SK-MEL-5 (cell line): ENCODE data around the gene GPR65. TPM values are rescaled to one million over a fixed set of nuclear protein-coding genes. Genes with fewer than 3 reads are reported as not detected.
"Not testable (repeated sequence)": the region's sequence is repeated elsewhere in the genome, so short reads cannot be mapped to it uniquely, and the experiment has no call there.

Experiments
- DNase-seq: peaks from one replicate; pipeline ENCODE4 v3.0.0-alpha.2; 2016; ENCODE audit warnings: low read depth, low spot score
- in situ Hi-C: cut with HindIII; loops from 2 replicates; pipeline ENCODE4 v1.10.0; 2016; ENCODE audit warnings: low sequenced_read_pairs, high pct_unique_total_duplicates, low pct_unique_long_range_greater_than_20kb
- total RNA-seq: library from RNA; depleted of rRNA; stranded (reverse); fragments of >200 nt; shearing (Covaris generic); gene quantifications from 2 replicates; pipeline ENCODE4 v1.2.3, GENCODE V29; 2014

GPR65 gene
- total RNA-seq, 1 experiment from 2014 or later: 0.03 TPM

DNA sequence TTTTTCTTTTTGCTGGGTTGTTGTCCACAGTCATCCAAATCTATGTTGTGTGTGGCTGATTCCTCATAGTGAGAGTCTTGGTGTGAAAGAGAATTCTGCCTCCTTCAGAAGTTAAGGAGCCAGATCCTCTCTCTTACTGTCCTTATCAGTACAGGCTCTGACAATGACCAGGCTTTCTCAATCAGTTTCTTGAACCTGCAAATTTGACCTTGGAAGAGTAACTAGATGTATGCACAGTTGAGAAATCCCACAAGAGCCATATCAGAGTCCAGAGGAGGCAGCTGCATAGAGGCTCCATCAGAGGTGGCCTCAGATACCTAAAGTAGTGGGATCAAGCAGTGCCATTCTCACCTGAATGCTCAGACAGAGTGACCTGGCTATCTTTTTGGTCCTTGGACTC, 6.5 kb upstream of the GPR65 start:
- no peak for DNase-seq
- in situ Hi-C loops: no loop called here

DNA sequence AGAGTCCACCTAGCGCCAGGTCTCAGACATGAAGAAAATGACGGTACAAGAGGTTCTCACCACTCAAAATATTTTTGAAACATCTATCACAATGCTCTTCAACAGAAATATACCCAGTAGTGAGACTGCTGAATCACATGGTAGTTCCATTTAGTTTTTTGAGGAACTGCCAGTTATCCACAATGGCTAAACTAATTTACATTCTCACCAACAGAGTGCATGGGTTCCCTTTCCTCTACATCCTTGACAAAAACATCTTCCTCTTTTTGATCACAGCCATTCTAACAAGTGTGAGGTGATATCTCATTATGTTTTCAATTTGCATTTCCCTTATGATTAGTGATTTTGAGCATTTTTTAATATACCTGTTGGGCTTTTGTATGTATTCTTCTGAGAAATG, 5.7 kb upstream of the GPR65 start:
- in situ Hi-C loops: no loop called here
- DNase-seq: no peak

DNA sequence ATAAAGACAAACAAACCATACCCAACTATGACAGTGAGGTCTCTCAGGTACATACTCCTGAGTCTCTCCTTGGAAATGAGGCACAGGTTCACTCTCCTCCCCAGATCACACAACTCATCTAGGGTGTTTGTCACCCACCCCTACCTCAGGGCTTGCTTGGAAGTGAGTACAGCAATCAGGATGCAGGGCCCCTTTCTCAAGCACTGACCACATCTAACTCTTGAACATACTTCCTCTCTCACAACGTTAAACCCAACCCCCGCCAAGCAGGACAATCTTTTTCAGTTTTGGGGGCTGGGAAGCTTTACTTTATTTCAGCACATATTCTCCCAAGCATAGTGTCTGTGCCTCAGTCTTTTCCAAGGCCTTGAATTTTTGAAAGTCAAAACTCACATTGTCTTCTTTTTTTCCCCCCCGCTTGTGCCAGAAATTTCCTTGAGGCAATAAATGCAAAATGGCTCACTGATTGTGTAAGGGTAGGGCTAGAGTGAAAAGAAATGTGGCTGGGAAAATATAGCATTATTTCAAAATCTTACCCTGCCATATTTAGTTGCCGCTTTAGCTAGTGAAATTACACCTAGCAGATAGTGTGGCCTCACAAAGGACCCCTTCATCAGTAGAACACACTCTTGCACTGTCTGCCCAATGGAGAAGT, 2.4 kb upstream of the GPR65 start:
- in situ Hi-C loops: no loop called here
- DNase-seq: no peak

DNA sequence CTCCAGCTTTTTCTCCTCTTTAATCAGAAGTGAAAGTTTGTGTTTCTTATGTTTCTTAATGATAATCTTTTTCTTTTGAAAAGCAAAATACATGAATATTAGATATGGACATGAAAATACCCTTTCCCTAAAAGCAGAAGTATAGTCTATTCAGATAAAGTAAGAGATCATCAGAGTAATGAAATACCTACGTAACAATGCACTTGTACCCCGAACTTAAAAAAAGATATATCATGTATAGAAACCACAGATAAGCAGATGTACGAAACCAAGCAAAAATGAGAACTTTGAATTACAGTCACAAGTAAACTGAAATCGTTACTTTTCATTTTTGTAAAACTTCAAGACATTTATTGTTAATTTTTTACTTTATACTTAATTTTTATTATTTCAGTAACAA, 1.5 kb upstream of the GPR65 start:
- DNase-seq: no peak
- in situ Hi-C loops: no loop called here

DNA sequence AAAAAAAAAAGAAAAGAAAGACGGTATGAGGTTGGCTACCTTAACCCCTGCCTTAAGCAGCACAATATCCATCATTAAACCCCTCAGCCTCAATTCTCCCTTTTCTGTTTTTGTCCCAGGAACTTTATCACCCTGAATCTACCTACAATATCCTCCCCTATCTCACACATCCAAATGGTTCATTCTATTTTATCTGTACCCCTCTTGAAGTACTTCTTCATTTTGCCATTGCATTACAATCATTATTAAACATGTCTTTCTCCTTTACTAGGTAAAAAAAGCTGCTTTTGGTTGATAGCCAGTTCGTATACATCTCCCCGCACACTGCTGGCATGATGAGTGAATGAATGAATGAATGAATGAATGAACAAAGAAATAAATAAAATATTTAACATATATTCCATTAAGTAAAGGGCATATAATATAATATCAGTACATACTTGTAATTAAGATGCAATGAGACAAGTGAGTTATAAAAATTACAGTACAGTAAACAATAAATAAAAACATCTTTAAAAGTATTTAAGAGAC, 364 bp upstream of the GPR65 start:
- DNase-seq: no peak
- in situ Hi-C loops: no loop called here

DNA sequence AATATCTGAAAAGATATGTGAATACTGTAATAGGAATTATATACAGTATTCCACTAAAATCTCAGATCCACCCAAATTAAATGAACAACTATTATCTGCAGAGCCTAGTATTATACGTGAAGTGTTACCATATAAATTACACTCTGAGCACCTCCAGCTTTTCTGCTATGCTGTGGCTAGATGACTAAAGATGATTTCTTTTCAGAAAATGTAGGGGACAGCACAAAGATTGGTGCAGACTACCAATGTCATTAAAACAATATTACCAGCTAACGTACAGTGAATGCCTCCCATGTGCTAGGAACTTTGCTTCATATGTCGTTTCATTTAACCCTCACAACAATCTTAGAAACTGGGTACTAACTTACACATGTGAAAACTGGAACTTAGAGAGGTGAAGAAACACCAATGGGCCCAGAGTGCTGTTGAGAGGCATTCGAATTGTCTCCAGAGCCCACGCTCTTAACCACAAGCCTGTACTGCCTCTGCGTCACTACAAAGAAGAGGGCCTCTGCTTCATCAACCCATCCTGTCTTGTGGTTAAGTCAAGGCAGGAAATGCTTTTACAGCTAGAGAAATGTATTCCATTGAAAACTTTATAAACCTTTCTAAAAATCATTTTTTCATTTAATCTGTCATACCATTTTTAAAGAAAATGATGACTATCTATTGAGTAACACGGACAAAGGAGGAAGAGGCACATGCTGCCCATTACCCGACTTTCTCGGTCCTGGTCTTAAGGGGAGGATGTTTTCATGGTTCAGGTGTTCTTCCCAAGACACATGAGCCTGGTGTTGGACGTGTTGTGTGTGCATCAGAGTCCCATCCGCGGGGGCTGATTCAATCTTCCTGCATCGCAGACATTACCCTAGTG, 1.3 kb downstream of the GPR65 start:
- in situ Hi-C loops: no loop called here
- DNase-seq: no peak

- in situ Hi-C loops: no loop called here
- no peak for DNase-seq
Measured at GRCh38 chr14:88007608-88008007, 2.7 kb downstream of the GPR65 start.

GRCh38 chr14:88008039-88008742, 3.3 kb downstream of the GPR65 start:
- in situ Hi-C loops: no loop called here
- DNase-seq: no peak

DNA sequence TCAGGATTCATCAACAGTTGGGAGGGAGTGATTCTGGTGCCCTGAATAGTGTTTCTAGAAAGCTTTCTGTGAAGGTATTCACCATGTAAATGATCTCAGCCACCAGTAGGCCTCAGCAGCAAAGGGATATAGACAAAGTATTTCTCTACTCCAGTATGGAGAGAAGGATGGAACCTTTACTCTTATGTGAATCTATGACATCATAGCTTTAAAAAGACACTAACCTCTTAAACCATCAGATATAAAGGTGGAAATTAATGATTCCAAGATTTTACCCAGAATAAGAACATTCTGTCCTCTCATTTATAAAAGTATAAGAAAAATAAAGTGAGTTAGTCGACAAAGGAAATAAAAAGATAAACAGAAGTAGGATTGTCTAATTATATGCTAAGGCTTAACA, 4.6 kb downstream of the GPR65 start:
- in situ Hi-C loops: no loop called here
- DNase-seq: no peak

- in situ Hi-C loops: no loop called here
- DNase-seq: no peak
Measured at GRCh38 chr14:88010331-88010730, 5.4 kb downstream of the GPR65 start.

DNA sequence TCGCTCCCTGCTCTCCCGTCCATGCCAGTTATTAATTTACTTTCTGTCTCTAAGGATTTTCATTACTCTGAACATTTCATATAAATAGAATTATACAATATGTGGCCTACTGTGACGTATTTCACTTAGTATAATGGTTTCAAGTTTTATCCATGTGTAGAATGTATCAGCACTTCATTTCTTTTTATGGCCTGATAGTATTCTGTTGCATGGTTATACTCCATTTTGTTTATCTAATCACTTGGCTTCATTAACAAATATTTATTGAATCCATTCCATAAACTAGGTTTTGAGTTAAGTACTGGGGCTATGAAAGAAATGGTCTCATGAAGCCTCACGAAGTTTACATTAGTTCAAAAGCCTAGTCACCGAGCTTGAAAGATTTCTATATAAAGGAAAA, 7.6 kb downstream of the GPR65 start:
- in situ Hi-C loops: no loop called here
- no peak for DNase-seq

DNA sequence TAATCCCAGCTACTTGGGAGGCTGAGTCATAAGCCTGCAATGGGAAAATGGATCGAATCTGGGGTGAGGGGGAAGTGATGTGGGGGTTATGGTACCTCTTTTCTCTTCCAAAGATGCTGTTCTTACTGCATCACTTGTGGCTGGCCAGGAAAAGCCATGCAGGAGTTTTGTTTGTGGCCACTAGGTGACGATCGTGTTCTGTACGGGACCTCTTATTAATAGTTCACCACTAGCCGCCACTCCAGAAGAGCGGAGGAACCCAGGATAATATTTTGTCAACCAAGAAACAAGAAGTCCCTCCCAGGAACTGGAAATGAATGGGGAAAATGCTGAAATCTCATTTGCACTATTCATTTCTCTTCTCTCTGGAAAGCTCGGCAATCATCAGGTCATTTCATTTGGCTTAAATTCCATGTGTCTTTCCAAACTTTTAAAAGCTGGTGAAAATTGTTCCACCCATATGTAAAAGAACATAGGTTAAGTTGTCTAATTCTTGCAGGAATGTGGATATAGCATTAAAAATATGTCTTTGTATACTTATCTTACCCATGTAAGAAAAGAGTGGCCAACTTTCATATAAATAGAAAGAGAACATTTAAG, 8.9 kb downstream of the GPR65 start:
- DNase-seq: peak; percentile 81
- in situ Hi-C loops: no loop called here

- peak; percentile 56 for DNase-seq
- in situ Hi-C loops: no loop called here
Measured at GRCh38 chr14:88016768-88017167, 11.8 kb downstream of the GPR65 start.

DNA sequence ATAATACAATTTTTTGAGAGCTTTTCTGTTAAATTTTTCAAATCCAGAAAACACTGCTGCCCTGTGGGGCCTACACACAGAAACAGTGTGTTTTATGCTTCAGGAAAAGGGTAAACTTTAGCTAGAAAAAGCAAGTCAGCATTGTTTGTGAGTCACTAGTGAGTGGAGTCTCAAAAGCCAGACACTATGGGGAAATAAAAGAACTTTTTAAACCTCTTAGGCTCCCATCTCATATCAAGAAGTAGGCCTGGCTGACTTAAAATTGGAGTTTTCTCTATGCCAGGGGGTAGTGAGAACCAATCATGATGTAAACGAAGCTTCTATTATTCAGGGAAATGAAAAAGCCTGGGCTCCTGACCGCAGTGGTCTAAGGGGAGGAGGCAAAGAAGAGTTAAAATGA, 12.6 kb downstream of the GPR65 start:
- in situ Hi-C loops: no loop called here
- DNase-seq: no peak

- no peak for DNase-seq
- in situ Hi-C loops: no loop called here
Measured at GRCh38 chr14:88023658-88024187, 18.8 kb downstream of the GPR65 start.

DNA sequence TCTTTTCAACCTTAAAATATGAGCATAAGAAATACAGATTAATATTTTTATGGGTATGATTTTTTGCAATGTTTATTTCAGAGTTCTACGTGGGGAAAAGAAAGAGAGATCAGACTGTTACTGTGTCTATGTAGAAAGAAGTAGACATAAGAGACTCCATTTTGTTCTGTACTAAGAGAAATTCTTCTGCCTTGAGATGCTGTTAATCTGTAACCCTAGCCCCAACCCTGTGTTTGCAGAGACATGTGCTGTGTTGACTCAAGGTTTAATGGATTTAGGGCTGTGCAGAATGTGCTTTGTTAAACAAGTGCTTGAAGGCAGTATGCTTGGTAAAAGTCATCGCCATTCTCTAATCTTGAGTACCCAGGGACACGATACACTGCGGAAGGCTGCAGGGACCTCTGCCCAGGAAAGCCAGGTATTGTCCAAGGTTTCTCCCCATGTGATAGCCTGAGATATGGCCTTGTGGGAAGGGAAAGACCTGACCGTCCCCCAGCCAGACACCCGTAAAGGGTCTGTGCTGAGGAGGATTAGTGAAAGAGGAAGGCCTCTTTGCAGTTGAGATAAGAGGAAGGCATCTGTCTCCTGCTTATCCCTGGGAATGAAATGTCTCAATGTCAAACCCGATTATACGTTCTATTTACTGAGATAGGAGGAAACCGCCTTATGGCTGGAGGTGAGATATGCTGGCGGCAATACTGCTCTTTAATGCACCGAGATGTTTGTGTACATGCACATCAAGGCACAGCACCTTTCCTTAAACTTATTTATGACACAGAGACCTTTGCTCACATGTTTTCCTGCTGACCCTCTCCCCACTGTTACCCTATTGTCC, 19.5 kb downstream of the GPR65 start:
- DNase-seq, in situ Hi-C loops: not testable (repeated sequence)

- DNase-seq: no peak
- in situ Hi-C loops: no loop called here
Measured at GRCh38 chr14:88025313-88025712, 20.4 kb downstream of the GPR65 start.
